ENCODE results near the gene ZNF677. TPM values are rescaled to one million over a fixed set of nuclear protein-coding genes. Genes with fewer than 3 reads are reported as not detected.

The ZNF677 gene
- total RNA-seq, 1 donor from 2014 or later = 63.0 TPM

Other genes starting within 250 kb of the ZNF677 start
- gene ERVV-1, start 241.0 kb downstream of the ZNF677 start, total RNA-seq (ENCODE audit: unreplicated experiment) = not detected
- not detected for gene ERVV-2, start 210.1 kb downstream of the ZNF677 start, total RNA-seq (ENCODE audit: unreplicated experiment)
- gene ZNF160, start 151.5 kb downstream of the ZNF677 start, total RNA-seq (ENCODE audit: unreplicated experiment) = 127 TPM
- gene ZNF415, start 122.0 kb downstream of the ZNF677 start, total RNA-seq (ENCODE audit: unreplicated experiment) = 12.7 TPM
- 11.1 TPM for gene ZNF347, start 95.8 kb downstream of the ZNF677 start, total RNA-seq (ENCODE audit: unreplicated experiment)
- 1.1 TPM for gene ZNF665, start 61.5 kb downstream of the ZNF677 start, total RNA-seq (ENCODE audit: unreplicated experiment)
- gene VN1R2, start 3.4 kb upstream of the ZNF677 start, total RNA-seq (ENCODE audit: unreplicated experiment) = not detected
- not detected for gene VN1R4, start 12.8 kb upstream of the ZNF677 start, total RNA-seq (ENCODE audit: unreplicated experiment)
- 8.5 TPM for gene ZNF845, start 78.9 kb upstream of the ZNF677 start, total RNA-seq (ENCODE audit: unreplicated experiment)
- gene ZNF525, start 110.8 kb upstream of the ZNF677 start, total RNA-seq (ENCODE audit: unreplicated experiment) = 8.2 TPM
- gene ZNF765, start 140.3 kb upstream of the ZNF677 start, total RNA-seq (ENCODE audit: unreplicated experiment) = 21.4 TPM
- 9.8 TPM for gene ZNF761, start 177.1 kb upstream of the ZNF677 start, total RNA-seq (ENCODE audit: unreplicated experiment)
- gene ZNF813, start 212.9 kb upstream of the ZNF677 start, total RNA-seq (ENCODE audit: unreplicated experiment) = 5.2 TPM

Data from glutamatergic neuron (in vitro differentiated cells).